Hepatocyte (in vitro differentiated cells): Measurements from ENCODE around the gene GAN. TPM values are rescaled to one million over a fixed set of nuclear protein-coding genes. Genes with fewer than 3 reads are reported as not detected.

ENCODE experiments used
- DNase-seq: peaks from one replicate; pipeline ENCODE4 v3.0.0-alpha.2; 2016; ENCODE audit warnings: low spot score
- H2AFZ ChIP-seq: fragments of 200-600 bp; sonication (generic); 2 replicates; pipeline ENCODE4 v1.6.0; 2016; ENCODE audit warnings: antibody characterized with exemption, mild to moderate bottlenecking
- H3K27ac ChIP-seq: fragments of 200-600 bp; sonication (generic); 2 replicates; pipeline ENCODE4 v1.5.1; 2016; ENCODE audit warnings: mild to moderate bottlenecking
- H3K27me3 ChIP-seq: fragments of 200-600 bp; sonication (generic); 2 replicates; pipeline ENCODE4 v1.6.1; 2016
- H3K36me3 ChIP-seq: fragments of 200-600 bp; sonication (generic); replicated peaks from 2 replicates; pipeline ENCODE4 v1.5.1; 2016; ENCODE audit warnings: low read depth; ENCODE audit not compliant: insufficient read depth
- H3K4me1 ChIP-seq: fragments of 200-600 bp; sonication (generic); 2 replicates; pipeline ENCODE4 v1.5.1; 2016; ENCODE audit warnings: mild to moderate bottlenecking, moderate library complexity; ENCODE audit not compliant: insufficient read depth
- H3K4me2 ChIP-seq: fragments of 200-600 bp; sonication (generic); 2 replicates; pipeline ENCODE4 v1.6.0; 2016
- H3K4me3 ChIP-seq: fragments of 200-600 bp; sonication (generic); 2 replicates; pipeline ENCODE4 v1.5.1; 2016; ENCODE audit warnings: mild to moderate bottlenecking
- H3K79me2 ChIP-seq: fragments of 200-600 bp; sonication (generic); 2 replicates; pipeline ENCODE4 v1.6.0; 2017; ENCODE audit warnings: mild to moderate bottlenecking
- H3K9me2 ChIP-seq: fragments of 200-600 bp; sonication (generic); replicated peaks from 2 replicates; pipeline ENCODE4 v1.6.0; 2017; ENCODE audit warnings: mild to moderate bottlenecking; ENCODE audit not compliant: insufficient read depth
- H3K9me3 ChIP-seq: fragments of 200-600 bp; sonication (generic); 2 replicates; pipeline ENCODE4 v1.5.1; 2016; ENCODE audit warnings: low read depth, mild to moderate bottlenecking
- H4K20me1 ChIP-seq: fragments of 200-600 bp; sonication (generic); 2 replicates; pipeline ENCODE4 v1.6.0; 2016; ENCODE audit warnings: mild to moderate bottlenecking; ENCODE audit not compliant: insufficient read depth, poor library complexity, severe bottlenecking
- CTCF ChIP-seq: fragments of 200-600 bp; sonication (generic); IDR thresholded peaks from 2 replicates; pipeline ENCODE4 v1.5.1; 2016; ENCODE audit warnings: antibody characterized with exemption, mild to moderate bottlenecking; ENCODE audit not compliant: poor library complexity
- EZH2 ChIP-seq: fragments of 200-600 bp; sonication (generic); IDR thresholded peaks from 2 replicates; pipeline ENCODE4 v1.6.1; 2016; ENCODE audit warnings: antibody characterized with exemption, mild to moderate bottlenecking, borderline replicate concordance
- EZH2phosphoT487 ChIP-seq: fragments of 200-600 bp; sonication (generic); IDR thresholded peaks from one replicate; pipeline ENCODE4 v1.6.1; 2018; ENCODE audit warnings: antibody characterized with exemption, mild to moderate bottlenecking, low read depth, moderate library complexity; ENCODE audit not compliant: unreplicated experiment, severe bottlenecking
- WGBS: methylation state at CpG from one replicate; pipeline ENCODE4 v1.1.6; 2016; ENCODE audit warnings: low lambda C conversion rate; ENCODE audit errors: missing lambda C conversion rate; 5-methylcytosine and 5-hydroxymethylcytosine counted together
- polyA plus RNA-seq: library from polyadenylated mRNA; unstranded; fragments of >200 nt; fragmentation: Nextera tagmentation; extraction: Ambion mirVana; gene quantifications from 2 replicates; pipeline ENCODE4 v1.2.1, GENCODE V29; 2016
- total RNA-seq: library from RNA; depleted of rRNA; stranded (reverse); fragments of >200 nt; gene quantifications from 2 replicates; pipeline ENCODE4 v1.2.3, GENCODE V29; 2014

Gene GAN
- total and polyA plus RNA-seq, 2 experiments from 2014 or later: 2.1 to 10.9 TPM

GRCh38 chr16:81349608-81350305 lies 35.0 kb downstream of the GAN start:
- WGBS: 85% methylated on average over 4 of the region's 4 CpGs
- Histone ChIP-seq H3K27me3 (no peaks in the 10 kb centered on the region), H3K36me3 (no peaks in the 10 kb centered on the region), H3K4me2 (no peak overlapping the region), H3K4me3 (no peak overlapping the region), H3K27ac (no peak overlapping the region), H3K79me2 (peaks cover 14% of the 10 kb centered on the region), H3K9me3 (peaks cover 7% of the 10 kb centered on the region), H3K9me2 (no peaks in the 10 kb centered on the region), H3K4me1 (no peaks in the 10 kb centered on the region), H4K20me1 (no peaks in the 10 kb centered on the region), H2AFZ (no peak overlapping the region)
- no peak for DNase-seq
- no peak for TF ChIP-seq CTCF
- TF ChIP-seq EZH2phosphoT487: no peak
- TF ChIP-seq EZH2: no peak

GRCh38 chr16:81350306-81350615 lies 35.5 kb downstream of the GAN start:
- H3K4me2 ChIP-seq: no peak overlapping the region
- TF ChIP-seq EZH2 (no peak), CTCF (peak; percentile 14)
- no peak for DNase-seq
- H3K4me1 ChIP-seq: no peaks in the 10 kb centered on the region
- peaks cover 7% of the 10 kb centered on the region for H3K9me3 ChIP-seq
- no peak overlapping the region for H2AFZ ChIP-seq
- 97% methylated on average over 4 of the region's 4 CpGs for WGBS
- no peaks in the 10 kb centered on the region for H3K9me2 ChIP-seq
- peaks cover 14% of the 10 kb centered on the region for H3K79me2 ChIP-seq
- no peaks in the 10 kb centered on the region for H3K36me3 ChIP-seq
- H3K27me3 ChIP-seq: no peaks in the 10 kb centered on the region
- no peaks in the 10 kb centered on the region for H4K20me1 ChIP-seq
- no peak overlapping the region for H3K4me3 ChIP-seq
- H3K27ac ChIP-seq: no peak overlapping the region

GRCh38 chr16:81353895-81354294 lies 39.1 kb downstream of the GAN start:
- no peak for DNase-seq
- H3K9me2 ChIP-seq: no peaks in the 10 kb centered on the region
- H4K20me1 ChIP-seq: no peaks in the 10 kb centered on the region
- TF ChIP-seq EZH2: no peak
- TF ChIP-seq EZH2phosphoT487: no peak
- TF ChIP-seq CTCF: no peak
- no peak overlapping the region for H2AFZ ChIP-seq
- H3K9me3 ChIP-seq: no peaks in the 10 kb centered on the region
- no peak overlapping the region for H3K4me2 ChIP-seq
- WGBS: 95% methylated on average over 3 of the region's 3 CpGs
- no peaks in the 10 kb centered on the region for H3K4me1 ChIP-seq
- H3K4me3 ChIP-seq: no peak overlapping the region
- H3K27me3 ChIP-seq: no peaks in the 10 kb centered on the region
- peaks cover 14% of the 10 kb centered on the region for H3K79me2 ChIP-seq
- H3K27ac ChIP-seq: no peak overlapping the region
- H3K36me3 ChIP-seq: no peaks in the 10 kb centered on the region
